KMS-11 (cell line): ENCODE measurements around the gene UPF3A.

Experiments used
- H2AFZ ChIP-seq: fragments of 200-600 bp; sonication (generic); 2 replicates; pipeline ENCODE4 v1.6.1; 2016; ENCODE audit warnings: antibody characterized with exemption, mixed run types, low read depth
- H3K27ac ChIP-seq: fragments of 200-600 bp; sonication (generic); 2 replicates; pipeline ENCODE4 v1.6.1; 2016; ENCODE audit warnings: mild to moderate bottlenecking, mixed run types
- H3K27me3 ChIP-seq: fragments of 200-600 bp; sonication (generic); 2 replicates; pipeline ENCODE4 v1.6.1; 2017; ENCODE audit warnings: mild to moderate bottlenecking, low read depth, mixed run types, moderate library complexity; ENCODE audit not compliant: insufficient read depth
- H3K36me3 ChIP-seq: fragments of 200-600 bp; sonication (generic); 2 replicates; pipeline ENCODE4 v1.6.1; 2017; ENCODE audit warnings: mild to moderate bottlenecking, mixed run types; ENCODE audit not compliant: insufficient read depth
- H3K4me1 ChIP-seq: fragments of 200-600 bp; sonication (generic); 2 replicates; pipeline ENCODE4 v1.6.1; 2016; ENCODE audit warnings: mild to moderate bottlenecking, low read depth, mixed run types; ENCODE audit not compliant: poor library complexity, severe bottlenecking
- H3K4me2 ChIP-seq: fragments of 200-600 bp; sonication (generic); 2 replicates; pipeline ENCODE4 v1.7.0; 2016; ENCODE audit warnings: mild to moderate bottlenecking, mixed run types
- H3K4me3 ChIP-seq: fragments of 200-600 bp; sonication (generic); IDR thresholded peaks from 2 replicates; pipeline ENCODE4 v1.6.1; 2017; ENCODE audit warnings: low read depth, low read length, mixed read lengths; ENCODE audit not compliant: insufficient read depth
- H3K79me2 ChIP-seq: fragments of 200-600 bp; sonication (generic); 2 replicates; pipeline ENCODE4 v1.6.1; 2016; ENCODE audit warnings: low read depth, mixed run types; ENCODE audit not compliant: insufficient read depth
- H3K9ac ChIP-seq: fragments of 200-600 bp; sonication (generic); 2 replicates; pipeline ENCODE4 v1.6.1; 2016; ENCODE audit warnings: mild to moderate bottlenecking, mixed run types
- H4K20me1 ChIP-seq: fragments of 200-600 bp; sonication (generic); 2 replicates; pipeline ENCODE4 v1.6.1; 2016; ENCODE audit warnings: mild to moderate bottlenecking, mixed run types; ENCODE audit not compliant: insufficient read depth
- CTCF ChIP-seq: fragments of 200-600 bp; sonication (generic); conservative IDR thresholded peaks from 2 replicates; pipeline ENCODE4 v1.6.1; 2017; ENCODE audit warnings: low read depth, mild to moderate bottlenecking, antibody characterized with exemption, low read length, moderate library complexity, mixed read lengths

Gene UPF3A

GRCh38 chr13:114318624-114319023 lies 37.2 kb downstream of the UPF3A start:
- Histone ChIP-seq H3K4me1 (peaks cover 20% of the 10 kb centered on the region), H2AFZ (no peak overlapping the region), H3K36me3 (no peaks in the 10 kb centered on the region; the same call in 1 of the 2 replicates), H3K27me3 (no peaks in the 10 kb centered on the region), H4K20me1 (no peaks in the 10 kb centered on the region; the same call in 1 of the 2 replicates), H3K27ac (no peak overlapping the region), H3K9ac (no peak overlapping the region), H3K4me2 (no peak overlapping the region), H3K4me3 (no peak overlapping the region), H3K79me2 (peaks cover 59% of the 10 kb centered on the region)
- TF ChIP-seq CTCF, result no peak

GRCh38 chr13:114319441-114319913 lies 38.1 kb downstream of the UPF3A start:
- H3K4me1 ChIP-seq, result peaks cover 20% of the 10 kb centered on the region
- H3K27ac ChIP-seq, result no peak overlapping the region
- H3K36me3 ChIP-seq, result peaks cover 4% of the 10 kb centered on the region; the same call in 1 of the 2 replicates
- no peak overlapping the region for H2AFZ ChIP-seq
- no peak overlapping the region for H3K4me3 ChIP-seq
- TF ChIP-seq CTCF, result no peak
- no peaks in the 10 kb centered on the region for H3K27me3 ChIP-seq
- no peak overlapping the region for H3K4me2 ChIP-seq
- H4K20me1 ChIP-seq, result no peaks in the 10 kb centered on the region; the same call in 1 of the 2 replicates
- peaks cover 58% of the 10 kb centered on the region for H3K79me2 ChIP-seq
- no peak overlapping the region for H3K9ac ChIP-seq

DNA sequence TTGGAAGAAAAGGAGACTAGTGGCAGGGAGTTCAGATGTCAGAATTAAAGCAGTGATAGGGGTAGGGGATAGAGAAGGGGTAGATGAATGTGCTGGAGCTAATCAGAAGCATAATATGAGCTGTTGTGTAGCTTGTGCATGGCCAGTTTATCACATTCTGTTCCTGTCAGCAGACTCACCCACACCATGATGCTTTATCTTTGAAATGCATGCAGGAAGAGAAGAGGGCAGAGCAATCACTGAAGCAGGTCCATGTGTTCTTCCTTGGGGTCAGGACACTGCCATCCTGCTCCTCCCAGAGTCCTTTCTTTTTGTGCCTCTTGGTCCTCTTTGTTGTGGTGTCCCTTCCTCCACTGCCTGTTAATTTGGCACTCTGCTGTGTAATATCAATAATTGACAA lies 38.7 kb downstream of the UPF3A start:
- Histone ChIP-seq H3K4me1 (peaks cover 16% of the 10 kb centered on the region), H3K36me3 (peaks cover 6% of the 10 kb centered on the region; the same call in 1 of the 2 replicates), H3K9ac (no peak overlapping the region), H2AFZ (no peak overlapping the region), H4K20me1 (no peaks in the 10 kb centered on the region; the same call in 1 of the 2 replicates), H3K27ac (no peak overlapping the region), H3K27me3 (no peaks in the 10 kb centered on the region), H3K4me3 (no peak overlapping the region), H3K4me2 (no peak overlapping the region), H3K79me2 (peaks cover 55% of the 10 kb centered on the region)
- TF ChIP-seq CTCF, result no peak

GRCh38 chr13:114321256-114321655 lies 39.9 kb downstream of the UPF3A start:
- H3K4me3 ChIP-seq, result no peak overlapping the region
- peaks cover 6% of the 10 kb centered on the region; the same call in 1 of the 2 replicates for H3K36me3 ChIP-seq
- no peak overlapping the region for H3K4me2 ChIP-seq
- H4K20me1 ChIP-seq, result no peaks in the 10 kb centered on the region; the same call in 1 of the 2 replicates
- no peak overlapping the region for H3K9ac ChIP-seq
- peaks cover 43% of the 10 kb centered on the region for H3K79me2 ChIP-seq
- no peak overlapping the region for H3K27ac ChIP-seq
- H3K4me1 ChIP-seq, result peaks cover 4% of the 10 kb centered on the region
- H3K27me3 ChIP-seq, result no peaks in the 10 kb centered on the region
- no peak overlapping the region for H2AFZ ChIP-seq
- no peak for TF ChIP-seq CTCF
